ENCODE data around the gene NUBP2.

NUBP2 gene

GRCh38 chr16:1749152-1750117 lies 33.3 kb upstream of the NUBP2 start:
- H3K36me3 ChIP-seq (ENCODE audit: insufficient read depth, low read length): peaks cover 6% of the 10 kb centered on the region; the same call in 1 of the 2 replicates
- no peak overlapping the region for H3K9ac ChIP-seq (ENCODE audit: low read depth, low read length)
- H3K4me1 ChIP-seq (ENCODE audit: insufficient read depth, low read length): peaks cover 5% of the 10 kb centered on the region; the same call in 1 of the 2 replicates
- no peaks in the 10 kb centered on the region for H3K9me3 ChIP-seq (ENCODE audit: control insufficient read depth, insufficient read depth, low read length)

DNA sequence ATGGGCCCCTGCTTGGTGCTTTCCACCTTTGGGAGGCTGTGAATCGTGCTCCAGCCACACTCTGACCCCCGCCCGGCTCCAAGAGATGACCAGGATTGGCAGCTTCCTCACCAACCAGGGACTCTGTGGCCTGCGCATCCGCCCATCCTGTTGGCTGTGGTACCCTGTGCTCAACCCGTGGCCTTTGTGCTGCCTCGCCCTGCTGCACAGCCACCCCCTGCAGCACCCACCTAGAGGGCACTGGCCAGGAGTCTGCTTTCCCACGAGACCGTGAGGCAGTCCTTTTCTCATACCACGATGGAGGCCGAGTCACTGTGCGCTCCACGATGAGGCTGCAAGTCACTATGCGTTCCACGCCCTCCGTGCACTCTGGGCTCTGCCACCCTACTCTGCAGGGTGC lies 30.8 kb upstream of the NUBP2 start:
- peaks cover 6% of the 10 kb centered on the region; the same call in 1 of the 2 replicates for H3K36me3 ChIP-seq (ENCODE audit: insufficient read depth, low read length)

DNA sequence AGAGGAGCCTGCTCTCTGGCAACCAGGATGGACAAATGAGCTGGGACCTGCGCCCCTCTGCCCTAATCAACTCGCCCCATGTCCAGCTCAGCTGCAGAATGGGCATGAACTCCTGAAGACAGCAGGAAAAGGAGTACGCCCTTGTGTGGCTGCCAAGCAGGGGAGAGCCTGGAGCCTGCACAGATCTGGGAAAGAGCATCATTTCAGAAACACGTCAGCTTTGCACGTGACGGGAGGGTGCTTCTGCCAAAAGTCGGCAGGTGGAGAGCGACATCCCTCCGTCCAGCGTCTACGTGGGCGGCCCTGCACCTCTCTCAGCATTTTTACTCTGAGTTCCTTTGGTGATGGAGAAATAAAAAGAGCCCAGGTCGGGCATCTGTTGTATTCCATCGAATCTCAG lies 29.9 kb upstream of the NUBP2 start:
- peaks cover 6% of the 10 kb centered on the region; the same call in 1 of the 2 replicates for H3K36me3 ChIP-seq (ENCODE audit: insufficient read depth, low read length)
- H3K9me3 ChIP-seq (ENCODE audit: control insufficient read depth, insufficient read depth, low read length): no peaks in the 10 kb centered on the region
- H3K9ac ChIP-seq (ENCODE audit: low read depth, low read length): no peak overlapping the region
- H3K4me1 ChIP-seq (ENCODE audit: insufficient read depth, low read length): no peaks in the 10 kb centered on the region

More for the DNA sequence above, 30.8 kb upstream of the NUBP2 start:
- no peaks in the 10 kb centered on the region for H3K9me3 ChIP-seq (ENCODE audit: control insufficient read depth, insufficient read depth, low read length)
- H3K9ac ChIP-seq (ENCODE audit: low read depth, low read length): no peak overlapping the region
- no peaks in the 10 kb centered on the region for H3K4me1 ChIP-seq (ENCODE audit: insufficient read depth, low read length)

- Histone ChIP-seq H3K36me3 (ENCODE audit: insufficient read depth, low read length) (no peaks in the 10 kb centered on the region), H3K9ac (ENCODE audit: low read depth, low read length) (no peak overlapping the region), H3K9me3 (ENCODE audit: control insufficient read depth, insufficient read depth, low read length) (no peaks in the 10 kb centered on the region), H3K4me1 (ENCODE audit: insufficient read depth, low read length) (no peaks in the 10 kb centered on the region)
Measured at GRCh38 chr16:1754204-1754603, 28.6 kb upstream of the NUBP2 start.

- Histone ChIP-seq H3K9ac (ENCODE audit: low read depth, low read length) (no peak overlapping the region), H3K9me3 (ENCODE audit: control insufficient read depth, insufficient read depth, low read length) (no peaks in the 10 kb centered on the region), H3K36me3 (ENCODE audit: insufficient read depth, low read length) (no peaks in the 10 kb centered on the region), H3K4me1 (ENCODE audit: insufficient read depth, low read length) (no peaks in the 10 kb centered on the region; the same call in 1 of the 2 replicates)
Measured at GRCh38 chr16:1757714-1758461, 24.9 kb upstream of the NUBP2 start.

GRCh38 chr16:1758923-1759322 lies 23.8 kb upstream of the NUBP2 start:
- Histone ChIP-seq H3K9ac (ENCODE audit: low read depth, low read length) (no peak overlapping the region), H3K36me3 (ENCODE audit: insufficient read depth, low read length) (no peaks in the 10 kb centered on the region), H3K4me1 (ENCODE audit: insufficient read depth, low read length) (no peaks in the 10 kb centered on the region; the same call in 1 of the 2 replicates), H3K9me3 (ENCODE audit: control insufficient read depth, insufficient read depth, low read length) (no peaks in the 10 kb centered on the region)

DNA sequence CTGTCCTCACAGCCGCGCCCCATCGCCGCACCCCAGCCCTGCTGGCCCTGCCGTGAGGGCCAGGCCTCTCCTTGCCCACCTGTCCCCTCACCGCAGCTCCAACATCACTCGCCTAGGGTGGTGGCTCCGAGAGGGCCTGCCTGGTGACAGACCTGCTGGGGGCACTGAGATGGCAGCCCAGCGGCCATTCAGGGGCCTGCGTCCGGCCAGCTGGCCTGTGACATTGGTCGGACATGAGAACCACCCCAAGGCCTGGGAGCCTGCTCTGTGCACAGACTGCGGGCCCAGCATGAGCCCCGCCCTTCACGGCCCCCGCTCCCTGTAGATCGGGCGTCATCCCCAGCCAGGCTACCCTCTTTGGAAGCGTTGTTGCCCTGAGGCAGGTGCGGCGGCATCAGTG lies 23.2 kb upstream of the NUBP2 start:
- no peak overlapping the region for H3K9ac ChIP-seq (ENCODE audit: low read depth, low read length)
- H3K9me3 ChIP-seq (ENCODE audit: control insufficient read depth, insufficient read depth, low read length): no peaks in the 10 kb centered on the region
- H3K36me3 ChIP-seq (ENCODE audit: insufficient read depth, low read length): no peaks in the 10 kb centered on the region
- no peaks in the 10 kb centered on the region; the same call in 1 of the 2 replicates for H3K4me1 ChIP-seq (ENCODE audit: insufficient read depth, low read length)

- Histone ChIP-seq H3K36me3 (ENCODE audit: insufficient read depth, low read length) (no peaks in the 10 kb centered on the region), H3K9ac (ENCODE audit: low read depth, low read length) (no peak overlapping the region), H3K4me1 (ENCODE audit: insufficient read depth, low read length) (no peaks in the 10 kb centered on the region; the same call in 1 of the 2 replicates)
Measured at GRCh38 chr16:1760911-1761310, 21.8 kb upstream of the NUBP2 start.

GRCh38 chr16:1761751-1762150 lies 21.0 kb upstream of the NUBP2 start:
- no peak overlapping the region for H3K9ac ChIP-seq (ENCODE audit: low read depth, low read length)
- H3K36me3 ChIP-seq (ENCODE audit: insufficient read depth, low read length): no peaks in the 10 kb centered on the region
- no peaks in the 10 kb centered on the region; the same call in 1 of the 2 replicates for H3K4me1 ChIP-seq (ENCODE audit: insufficient read depth, low read length)
- H3K9me3 ChIP-seq (ENCODE audit: control insufficient read depth, insufficient read depth, low read length): no peaks in the 10 kb centered on the region

More at GRCh38 chr16:1760911-1761310, 21.8 kb upstream of the NUBP2 start:
- H3K9me3 ChIP-seq (ENCODE audit: control insufficient read depth, insufficient read depth, low read length): no peaks in the 10 kb centered on the region

GRCh38 chr16:1762196-1762878 lies 20.4 kb upstream of the NUBP2 start:
- Histone ChIP-seq H3K9ac (ENCODE audit: low read depth, low read length) (no peak overlapping the region), H3K36me3 (ENCODE audit: insufficient read depth, low read length) (no peaks in the 10 kb centered on the region), H3K4me1 (ENCODE audit: insufficient read depth, low read length) (no peaks in the 10 kb centered on the region; the same call in 1 of the 2 replicates), H3K9me3 (ENCODE audit: control insufficient read depth, insufficient read depth, low read length) (no peaks in the 10 kb centered on the region)

DNA sequence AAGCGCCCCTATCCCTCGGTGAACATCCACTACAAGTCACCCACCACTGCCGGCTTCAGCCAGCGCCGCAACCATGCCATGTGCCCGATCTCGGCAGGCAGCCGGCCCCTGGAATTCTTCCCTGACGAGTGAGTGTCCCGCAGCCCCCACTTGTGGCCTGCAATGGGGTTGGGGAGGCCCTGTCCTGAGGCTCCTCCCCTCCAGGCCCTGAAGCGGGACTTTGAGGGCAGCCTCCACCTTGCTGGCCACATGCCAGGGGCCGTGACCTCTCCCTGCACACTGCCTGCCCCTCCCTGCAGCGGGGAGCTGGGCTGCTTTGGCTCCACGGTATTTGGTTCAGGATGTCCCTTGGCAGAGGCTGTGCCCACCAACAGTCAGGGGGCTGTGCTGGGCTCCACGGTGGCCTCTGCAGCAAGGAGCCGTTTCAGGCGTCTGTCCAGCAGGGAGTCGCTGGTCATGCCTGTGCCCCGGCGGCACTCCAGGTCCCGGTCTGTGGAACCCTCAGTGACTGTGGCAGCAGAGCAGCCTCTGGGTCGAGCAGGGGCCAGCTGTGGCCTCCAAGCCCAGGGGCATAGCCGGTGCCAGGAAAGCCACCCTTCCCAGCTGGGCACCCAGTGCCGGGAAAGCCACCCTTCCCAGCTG lies 19.8 kb upstream of the NUBP2 start:
- H3K36me3 ChIP-seq (ENCODE audit: insufficient read depth, low read length): no peaks in the 10 kb centered on the region
- H3K4me1 ChIP-seq (ENCODE audit: insufficient read depth, low read length): no peaks in the 10 kb centered on the region; the same call in 1 of the 2 replicates
- H3K9ac ChIP-seq (ENCODE audit: low read depth, low read length): no peak overlapping the region
- H3K9me3 ChIP-seq (ENCODE audit: control insufficient read depth, insufficient read depth, low read length): no peaks in the 10 kb centered on the region

GRCh38 chr16:1763521-1764511 lies 18.9 kb upstream of the NUBP2 start:
- no peaks in the 10 kb centered on the region for H3K9me3 ChIP-seq (ENCODE audit: control insufficient read depth, insufficient read depth, low read length)
- H3K4me1 ChIP-seq (ENCODE audit: insufficient read depth, low read length): no peaks in the 10 kb centered on the region; the same call in 1 of the 2 replicates
- H3K36me3 ChIP-seq (ENCODE audit: insufficient read depth, low read length): no peaks in the 10 kb centered on the region
- H3K9ac ChIP-seq (ENCODE audit: low read depth, low read length): peak overlapping the region; percentile 22; the same call in 1 of the 2 replicates

- Histone ChIP-seq H3K36me3 (ENCODE audit: insufficient read depth, low read length) (no peaks in the 10 kb centered on the region), H3K4me1 (ENCODE audit: insufficient read depth, low read length) (no peaks in the 10 kb centered on the region; the same call in 1 of the 2 replicates), H3K9ac (ENCODE audit: low read depth, low read length) (no peak overlapping the region), H3K9me3 (ENCODE audit: control insufficient read depth, insufficient read depth, low read length) (no peaks in the 10 kb centered on the region)
Measured at GRCh38 chr16:1764971-1765370, 17.8 kb upstream of the NUBP2 start.

All from ES-I3 (cell line).